HG02852 (cell line): ENCODE measurements around the gene TRIM31.
"Not testable (repeated sequence)": the region's sequence is repeated elsewhere in the genome, so short reads cannot be mapped to it uniquely, and the experiment has no call there.

Experiments
- ATAC-seq: cut with Tn5 transposase; IDR thresholded peaks from one replicate; pipeline ENCODE4 v1.9.1; 2021; ENCODE audit warnings: mild to moderate bottlenecking, moderate library complexity; ENCODE audit not compliant: unreplicated experiment

TRIM31 gene

DNA sequence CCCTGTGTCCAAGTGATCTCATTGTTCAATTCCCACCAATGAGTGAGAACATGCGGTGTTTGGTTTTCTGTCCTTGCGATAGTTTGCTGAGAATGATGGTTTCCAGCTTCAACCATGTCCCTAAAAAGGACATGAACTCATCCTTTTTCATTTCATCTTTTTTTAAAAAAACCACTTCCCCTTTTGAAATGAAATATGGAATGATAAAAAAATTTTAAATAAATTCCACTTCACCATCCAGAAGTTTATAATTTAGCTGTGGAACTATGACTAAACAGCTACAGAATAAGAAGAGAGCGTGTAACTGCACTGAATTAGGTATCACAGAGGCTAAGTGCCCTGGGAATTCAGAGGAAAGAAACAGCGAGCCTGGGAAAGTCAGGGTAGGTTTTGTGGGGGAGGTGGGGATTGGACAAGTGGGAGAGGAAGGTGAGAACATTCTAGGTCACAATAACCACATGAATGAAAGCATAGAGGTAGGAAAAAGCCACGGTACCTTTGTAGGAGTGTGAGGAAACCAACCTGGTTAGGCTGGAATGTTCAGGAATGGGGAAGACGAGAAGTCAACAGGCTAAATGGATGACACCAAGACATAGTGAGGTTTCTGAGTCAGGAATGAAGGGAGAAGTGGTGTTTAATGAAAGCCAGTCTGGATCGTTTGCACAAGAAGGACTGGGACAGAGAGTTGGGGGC, 37.1 kb upstream of the TRIM31 start:
- ATAC-seq = no peak

DNA sequence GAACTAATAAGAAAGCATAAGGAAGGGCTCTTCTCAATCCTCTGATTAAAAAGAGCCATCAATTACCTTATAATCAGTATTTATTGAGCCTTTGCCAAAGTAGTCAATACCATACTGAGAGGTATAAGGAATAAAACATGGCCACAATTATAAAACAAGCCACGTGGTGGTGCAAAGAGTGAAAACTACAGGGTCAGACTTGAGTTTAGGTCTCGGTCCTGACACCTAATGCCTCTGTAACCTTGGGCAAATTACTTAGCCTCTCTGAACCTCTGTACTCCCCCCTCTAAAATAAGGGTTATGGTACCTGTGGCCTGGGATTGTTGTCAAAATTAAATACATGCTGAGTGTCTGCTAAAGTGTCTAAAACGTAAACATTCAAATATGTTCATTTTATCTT, 36.3 kb upstream of the TRIM31 start:
- no peak for ATAC-seq

DNA sequence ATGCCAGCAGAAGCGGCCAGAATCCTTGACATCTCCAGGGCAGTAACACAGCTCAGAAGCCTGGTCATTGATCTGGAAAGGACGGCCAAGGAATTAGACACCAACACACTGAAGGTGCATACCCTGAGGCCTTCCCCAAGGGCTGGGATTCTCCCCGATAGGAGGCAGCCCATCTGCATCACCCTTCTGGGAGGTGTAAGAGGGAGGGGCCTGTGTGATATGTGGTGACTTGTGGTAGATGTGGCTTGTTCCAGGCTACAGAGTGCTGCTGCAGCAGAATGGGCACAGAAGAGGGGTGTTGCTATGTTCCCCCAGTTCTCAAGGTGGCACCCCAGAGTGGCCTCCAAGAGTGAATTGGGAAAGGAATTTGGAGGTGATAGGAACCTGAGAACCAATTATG, 34.2 kb upstream of the TRIM31 start:
- no peak for ATAC-seq

- ATAC-seq = no peak
Observed at GRCh38 chr6:30145818-30146217, 32.9 kb upstream of the TRIM31 start.

DNA sequence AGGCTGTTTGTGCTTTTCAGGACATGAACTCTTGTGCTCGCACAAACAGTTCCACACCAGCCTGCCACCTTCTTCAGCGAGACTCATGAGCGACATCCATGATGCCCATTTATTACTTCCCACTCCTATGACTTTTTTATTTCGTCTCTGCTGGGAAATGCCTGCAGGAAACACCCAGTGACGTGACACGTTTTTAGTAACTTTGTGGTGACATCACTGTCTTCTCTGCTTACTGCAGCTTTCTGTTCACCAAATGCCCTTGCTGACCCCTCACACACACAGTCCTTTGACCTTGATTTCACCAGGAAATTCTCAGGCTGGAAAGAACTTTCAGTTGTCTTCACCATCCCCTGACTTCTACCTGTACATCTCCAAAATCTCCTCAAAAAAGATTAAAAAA, 31.9 kb upstream of the TRIM31 start:
- no peak for ATAC-seq

- no peak for ATAC-seq
Observed at GRCh38 chr6:30143780-30144179, 30.9 kb upstream of the TRIM31 start.

GRCh38 chr6:30142665-30143064, 29.8 kb upstream of the TRIM31 start:
- no peak for ATAC-seq

GRCh38 chr6:30140240-30140639, 27.4 kb upstream of the TRIM31 start:
- ATAC-seq = not testable (repeated sequence)

- ATAC-seq = no peak
Observed at GRCh38 chr6:30136570-30137286, 23.8 kb upstream of the TRIM31 start.

DNA sequence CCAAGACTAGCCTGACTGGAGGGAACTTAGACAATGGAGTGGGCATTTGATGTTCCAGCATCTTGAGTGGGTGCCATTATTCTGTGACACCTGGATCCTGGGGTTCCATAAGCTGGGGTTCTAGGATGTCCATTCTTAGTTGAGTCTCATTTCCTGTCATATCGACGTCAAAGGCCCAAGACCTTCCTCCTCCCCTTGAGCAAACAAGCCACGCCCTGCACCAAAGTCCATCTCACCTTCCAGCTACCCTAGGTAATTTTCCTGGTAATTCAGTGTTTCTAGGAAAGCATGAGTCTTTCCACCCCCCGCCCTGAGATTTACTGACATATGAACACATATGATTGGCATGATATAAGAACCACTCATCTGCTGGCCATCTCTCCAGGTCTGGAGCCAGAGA, 22.9 kb upstream of the TRIM31 start, which contains the start of gene TRIM40:
TRIM40 (plus strand) TSS at position 384 of the 400 bp plus-strand sequence. CDS start 897 bp downstream, outside the sequence.
- ATAC-seq = no peak

- no peak for ATAC-seq
Observed at GRCh38 chr6:30135147-30135546, 22.3 kb upstream of the TRIM31 start.

DNA sequence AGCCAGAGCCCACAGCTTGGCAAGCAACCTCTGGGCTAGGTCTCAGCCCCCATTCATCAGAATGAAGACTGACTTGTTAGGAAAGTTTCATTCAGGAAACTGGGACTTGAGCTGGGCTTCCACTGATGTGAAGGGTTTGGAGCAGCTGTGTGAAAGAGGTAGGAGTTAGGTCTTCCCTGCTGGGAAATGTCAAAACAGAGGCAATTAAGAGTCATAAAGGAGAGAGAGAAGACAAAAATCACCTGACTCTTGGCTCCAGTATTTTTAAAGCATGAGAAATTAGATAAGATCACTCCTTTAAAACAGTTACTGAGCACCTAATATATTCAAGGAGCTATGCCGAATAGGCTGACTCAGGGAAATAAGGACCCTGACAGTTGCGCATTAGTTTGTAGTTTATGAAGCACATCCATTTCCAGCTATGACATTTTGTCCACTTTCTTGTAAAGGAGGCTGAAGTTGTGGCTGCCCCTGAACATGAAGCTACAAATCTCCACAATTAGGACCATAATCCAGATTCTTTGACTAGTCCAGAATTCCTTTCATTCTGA, 19.1 kb upstream of the TRIM31 start:
- no peak for ATAC-seq

- no peak for ATAC-seq
Observed at GRCh38 chr6:30130887-30131862, 18.3 kb upstream of the TRIM31 start.

GRCh38 chr6:30130179-30130679, 17.3 kb upstream of the TRIM31 start:
- no peak for ATAC-seq

GRCh38 chr6:30129265-30130178, 16.6 kb upstream of the TRIM31 start:
- ATAC-seq = no peak

DNA sequence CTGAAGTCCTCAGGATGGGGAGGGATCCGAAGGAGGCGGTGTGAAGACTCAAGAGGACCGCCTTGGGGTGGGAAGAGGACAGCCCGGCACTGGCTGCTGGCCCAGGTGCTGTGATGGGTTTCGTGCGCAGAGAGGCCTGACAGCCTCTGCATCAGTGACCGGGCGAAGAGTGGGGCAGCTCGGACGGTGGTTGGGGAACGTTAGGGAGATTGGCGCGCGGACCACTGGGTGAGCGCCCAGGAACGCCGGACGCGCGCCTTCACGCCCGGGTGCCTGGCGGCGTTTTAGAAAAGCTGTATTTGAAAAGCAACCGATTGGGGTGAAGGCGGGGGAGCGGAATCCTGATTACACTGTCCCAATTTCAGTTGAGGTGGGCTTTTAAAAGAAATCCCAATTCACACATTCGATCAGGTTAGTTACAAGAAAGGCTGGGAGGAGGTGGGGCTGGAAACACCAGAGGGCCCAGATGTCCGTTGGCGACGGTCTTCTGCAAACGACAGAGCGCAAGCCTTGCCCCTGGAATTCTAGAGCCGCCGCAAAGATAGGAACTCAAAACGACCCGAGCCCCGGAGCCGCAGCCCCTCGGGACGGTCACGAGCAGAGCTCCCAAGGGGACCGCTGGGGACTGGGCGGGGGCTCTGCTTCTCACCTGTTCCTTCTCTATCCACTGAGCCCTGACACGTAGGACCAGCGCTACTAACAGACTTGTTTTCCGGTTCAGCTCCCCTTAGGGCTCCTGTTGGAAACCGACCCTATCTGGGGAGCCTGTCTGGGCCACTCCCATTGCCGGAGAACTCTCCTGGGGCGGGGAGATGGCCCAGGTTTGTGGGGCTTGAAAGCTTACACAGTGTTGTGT, 14.6 kb upstream of the TRIM31 start:
- no peak for ATAC-seq

DNA sequence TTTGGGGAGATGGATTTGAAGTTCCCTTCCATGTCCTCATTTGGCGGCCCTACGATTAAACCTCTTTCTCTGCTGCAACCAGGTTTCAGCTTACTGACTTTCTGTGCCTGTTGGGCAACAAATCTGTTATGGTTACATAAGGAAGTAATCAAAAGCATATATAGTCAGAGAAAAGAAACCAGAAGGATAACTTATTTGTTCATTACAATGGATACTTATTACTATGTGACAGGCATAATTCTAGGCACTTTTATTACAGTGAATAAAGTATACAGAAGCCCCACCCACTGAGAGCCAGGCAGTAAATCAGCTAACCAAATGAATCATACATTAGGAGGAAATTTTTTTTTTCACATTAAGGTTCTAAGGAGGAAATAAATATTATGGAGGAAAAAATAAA, 9.6 kb upstream of the TRIM31 start:
- ATAC-seq = no peak

GRCh38 chr6:30121446-30122366, 8.8 kb upstream of the TRIM31 start:
- no peak for ATAC-seq
